Stimulated activated CD8-positive, alpha-beta memory T cell treated with anti-CD3 and anti-CD28 coated beads, Interleukin-7, amount 100 ng/mL, for 24 hours (primary cell): ENCODE measurements around the gene EHMT1.
"Not testable (repeated sequence)": the region's sequence is repeated elsewhere in the genome, so short reads cannot be mapped to it uniquely, and the experiment has no call there.

Source experiments
- DNase-seq: peaks from one replicate; pipeline ENCODE4 v3.0.0-alpha.2; 2020; ENCODE audit warnings: low read depth

Gene EHMT1

DNA sequence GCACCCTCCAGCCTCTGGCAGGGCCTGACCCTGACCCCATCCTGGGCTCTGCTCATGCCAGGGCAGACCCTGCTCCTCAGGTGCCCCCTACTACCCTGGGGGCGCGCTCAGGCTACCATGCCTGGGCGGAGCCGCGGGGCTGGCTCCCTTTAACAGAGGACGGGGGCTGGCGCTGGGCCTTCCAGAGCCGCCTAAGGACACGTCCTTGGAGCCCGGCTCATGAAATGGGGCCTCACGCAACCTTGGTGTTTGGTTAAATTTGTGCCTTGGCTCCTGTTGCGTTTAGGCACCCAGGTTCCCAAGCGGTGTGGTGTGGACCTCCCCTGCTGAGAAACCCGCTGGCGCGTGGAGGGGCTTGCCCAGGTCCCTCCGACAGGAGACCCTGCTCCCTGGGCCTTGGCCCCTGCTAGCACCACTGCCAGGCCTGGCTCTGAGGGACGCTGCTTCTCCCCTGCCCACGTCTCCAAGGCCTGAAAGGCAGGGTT lies 3.4 kb upstream of the EHMT1 start:
- DNase-seq = no peak

GRCh38 chr9:137619240-137620047 lies 639 bp downstream of the EHMT1 start:
- no peak for DNase-seq

- DNase-seq = no peak
These were observed 1.2 kb downstream of the EHMT1 start for GRCh38 chr9:137620048-137620405.

DNA sequence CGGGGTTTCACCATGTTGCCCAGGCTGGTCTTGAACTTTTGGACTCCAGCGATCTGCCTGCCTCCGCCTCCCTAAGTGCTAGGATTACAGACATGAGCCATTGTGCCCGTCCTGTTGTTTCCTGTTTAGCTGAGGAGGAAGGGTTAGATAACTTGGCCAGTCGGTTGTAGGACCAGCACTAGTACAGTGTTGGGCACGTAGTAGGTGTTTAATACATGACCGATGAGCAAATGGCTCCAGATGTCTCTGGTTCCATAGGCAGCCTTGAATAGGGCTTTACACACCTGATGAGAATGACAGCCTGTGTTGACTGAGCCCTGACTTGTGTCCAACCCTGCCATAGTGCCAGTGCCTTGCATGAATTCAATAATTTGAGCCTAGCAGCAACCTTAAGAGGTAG lies 1.8 kb downstream of the EHMT1 start:
- DNase-seq = no peak

GRCh38 chr9:137621131-137621757 lies 2.4 kb downstream of the EHMT1 start:
- no peak for DNase-seq

DNA sequence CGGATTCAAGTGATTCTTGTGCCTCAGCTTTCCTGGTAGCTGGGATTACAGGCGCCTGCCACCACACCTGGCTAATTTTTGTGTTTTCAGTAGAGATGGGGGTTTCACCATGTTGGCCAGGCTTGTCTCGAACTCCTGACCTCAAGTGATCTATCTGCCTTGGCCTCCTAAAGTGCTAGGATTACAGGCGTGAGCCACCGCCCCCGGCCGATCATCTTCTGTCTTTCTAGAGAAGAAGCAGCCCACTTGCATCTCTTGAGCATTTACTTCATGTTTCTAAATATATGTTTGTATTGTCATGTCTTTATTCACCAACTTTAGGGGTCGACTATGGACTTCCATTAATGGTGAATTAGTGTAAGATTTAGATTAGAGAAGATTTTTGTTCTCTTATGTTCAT lies 3.4 kb downstream of the EHMT1 start:
- not testable (repeated sequence) for DNase-seq

- no peak for DNase-seq
These were observed 7.7 kb downstream of the EHMT1 start for GRCh38 chr9:137626464-137626863.

DNA sequence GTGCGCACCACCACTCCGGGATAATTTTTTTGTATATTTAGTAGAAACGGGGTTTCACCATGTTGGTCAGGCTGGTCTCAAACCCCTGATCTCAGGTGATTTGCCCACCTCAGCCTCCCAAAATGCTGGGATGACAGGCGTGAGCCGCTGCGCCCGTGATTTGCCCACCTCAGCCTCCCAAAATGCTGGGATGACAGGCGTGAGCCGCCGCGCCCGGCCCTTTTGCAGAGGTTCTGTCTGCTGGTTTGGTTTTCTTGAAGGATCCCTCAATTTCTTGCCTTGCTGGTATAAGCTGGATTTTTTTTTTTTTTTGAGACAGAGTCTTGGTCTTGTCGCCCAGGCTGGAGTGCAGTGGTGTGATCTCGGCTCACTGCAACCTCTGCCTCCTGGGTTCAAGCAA lies 8.6 kb downstream of the EHMT1 start:
- DNase-seq = not testable (repeated sequence)

- no peak for DNase-seq
These were observed 11.3 kb downstream of the EHMT1 start for GRCh38 chr9:137630126-137630525.

DNA sequence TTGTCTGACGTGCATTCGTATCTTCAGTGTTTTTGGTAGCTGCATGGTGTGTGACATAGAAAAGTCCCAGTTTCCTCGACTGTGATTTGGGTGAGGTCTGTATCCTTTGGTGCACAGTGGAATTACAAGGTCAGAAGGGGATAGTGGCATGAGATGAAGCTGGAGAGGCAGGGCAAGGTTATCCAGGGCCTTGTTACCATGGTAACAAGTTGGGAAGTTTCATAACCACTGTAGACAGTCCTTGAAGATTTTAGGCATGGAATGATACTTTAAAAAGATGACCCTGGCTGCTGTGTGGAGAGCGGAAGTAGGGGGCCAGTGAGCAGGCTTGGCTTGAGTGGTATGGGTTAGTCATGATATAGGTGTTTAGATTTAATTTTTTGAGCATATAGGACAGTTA lies 11.9 kb downstream of the EHMT1 start:
- no peak for DNase-seq

DNA sequence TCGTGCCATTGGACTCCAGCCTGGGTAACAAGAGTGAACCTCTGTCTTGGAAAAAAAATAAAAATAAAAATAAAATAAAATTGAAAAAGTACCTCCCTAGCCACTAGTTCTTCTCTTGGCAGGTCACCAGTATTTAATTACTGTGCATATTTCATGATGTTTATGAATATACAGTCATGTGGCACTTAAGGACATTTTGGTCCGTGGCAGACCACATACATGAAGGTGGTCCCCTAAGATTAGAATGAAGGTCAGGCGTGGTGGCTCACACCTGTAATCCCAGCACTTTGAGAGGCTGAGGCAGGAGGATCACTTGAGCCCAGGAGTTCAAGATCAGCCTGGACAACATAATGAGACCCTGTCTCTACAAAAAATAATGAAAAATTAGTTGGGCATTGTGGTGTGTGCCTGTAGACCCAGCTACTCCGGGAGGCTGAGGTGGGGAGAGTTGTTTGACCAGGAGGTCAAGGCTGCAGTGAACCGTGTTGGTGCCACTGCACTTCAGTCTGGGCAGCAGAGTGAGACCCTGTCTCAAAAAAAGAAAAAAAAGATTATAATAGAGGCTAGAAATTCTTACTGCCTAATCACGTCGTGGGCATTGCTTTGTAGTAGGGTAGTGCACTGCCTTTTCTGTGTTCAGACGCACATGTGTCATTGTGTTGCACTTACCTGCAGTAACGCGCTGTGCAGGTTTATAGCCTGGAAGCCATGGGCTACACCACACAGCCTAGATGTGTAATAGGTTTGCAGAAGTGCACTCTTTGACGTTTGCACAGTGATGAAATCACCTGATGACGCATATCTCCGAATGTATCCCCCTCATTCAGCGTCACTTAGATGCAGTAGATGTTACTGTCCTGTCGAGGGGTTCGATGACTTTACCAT lies 12.8 kb downstream of the EHMT1 start:
- no peak for DNase-seq

DNA sequence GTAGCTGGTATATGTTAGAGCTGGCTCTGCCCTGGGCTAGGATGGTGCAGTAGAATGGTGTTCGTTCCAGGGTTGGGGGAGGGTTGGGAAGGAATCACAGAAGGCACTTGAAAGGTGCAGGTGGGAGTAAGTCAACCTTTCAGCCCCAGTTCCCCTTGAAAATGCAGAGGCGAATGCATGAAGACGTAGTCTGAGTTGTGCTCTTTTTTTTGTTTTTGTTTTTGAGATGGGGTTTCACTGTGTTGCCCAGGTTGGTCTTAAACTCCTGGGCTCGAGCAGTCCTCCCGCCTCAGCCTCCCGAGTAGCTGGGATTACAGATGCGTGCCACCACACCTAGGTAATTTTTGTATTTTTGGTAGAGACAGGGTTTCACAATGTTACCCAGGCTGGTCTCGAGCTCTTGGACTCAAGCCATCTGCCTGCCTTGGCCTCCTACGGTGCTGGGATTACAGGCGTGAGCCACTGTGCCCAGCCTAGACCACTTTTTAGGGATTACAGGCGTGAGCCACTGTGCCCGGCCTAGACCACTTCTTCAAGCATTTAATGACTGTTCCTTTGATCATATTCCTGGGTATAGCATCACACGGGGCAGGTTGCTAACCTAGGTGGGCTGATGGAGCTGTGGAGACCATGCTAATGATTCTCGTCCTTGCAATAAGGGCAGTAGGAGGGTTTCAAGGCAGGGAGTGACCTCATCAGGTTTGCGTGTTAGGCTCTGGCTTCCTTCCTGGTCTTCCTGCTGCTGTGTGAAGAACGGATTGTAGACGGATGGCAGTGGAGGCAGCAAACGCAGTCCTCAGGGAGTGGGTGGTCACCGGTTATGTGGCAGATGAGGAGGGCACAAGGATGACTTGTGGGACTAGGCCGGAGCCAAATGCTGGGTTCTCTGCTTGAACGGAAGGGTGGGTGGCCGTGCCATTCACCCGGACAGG lies 13.7 kb downstream of the EHMT1 start:
- DNase-seq = no peak

- DNase-seq = no peak
These were observed 15.2 kb downstream of the EHMT1 start for GRCh38 chr9:137634016-137634415.

DNA sequence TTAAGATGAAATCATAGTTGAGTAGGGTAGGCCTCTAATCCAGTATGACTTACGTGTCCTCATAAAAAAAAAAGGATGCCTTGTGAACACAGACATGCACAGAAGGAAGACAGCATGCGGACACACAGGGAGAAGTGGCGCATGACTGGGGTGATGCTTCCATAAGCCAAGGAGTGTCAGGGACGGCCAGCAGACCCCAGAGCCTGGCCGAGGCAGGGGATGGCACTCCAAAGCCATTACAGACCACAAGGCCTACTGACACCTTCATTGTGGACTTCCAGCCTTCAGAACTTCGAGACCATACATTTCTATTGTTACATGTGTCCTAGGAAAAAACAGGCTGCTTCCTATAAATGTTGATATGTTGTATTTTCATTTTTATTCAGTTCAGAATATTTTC lies 19.9 kb downstream of the EHMT1 start:
- no peak for DNase-seq

DNA sequence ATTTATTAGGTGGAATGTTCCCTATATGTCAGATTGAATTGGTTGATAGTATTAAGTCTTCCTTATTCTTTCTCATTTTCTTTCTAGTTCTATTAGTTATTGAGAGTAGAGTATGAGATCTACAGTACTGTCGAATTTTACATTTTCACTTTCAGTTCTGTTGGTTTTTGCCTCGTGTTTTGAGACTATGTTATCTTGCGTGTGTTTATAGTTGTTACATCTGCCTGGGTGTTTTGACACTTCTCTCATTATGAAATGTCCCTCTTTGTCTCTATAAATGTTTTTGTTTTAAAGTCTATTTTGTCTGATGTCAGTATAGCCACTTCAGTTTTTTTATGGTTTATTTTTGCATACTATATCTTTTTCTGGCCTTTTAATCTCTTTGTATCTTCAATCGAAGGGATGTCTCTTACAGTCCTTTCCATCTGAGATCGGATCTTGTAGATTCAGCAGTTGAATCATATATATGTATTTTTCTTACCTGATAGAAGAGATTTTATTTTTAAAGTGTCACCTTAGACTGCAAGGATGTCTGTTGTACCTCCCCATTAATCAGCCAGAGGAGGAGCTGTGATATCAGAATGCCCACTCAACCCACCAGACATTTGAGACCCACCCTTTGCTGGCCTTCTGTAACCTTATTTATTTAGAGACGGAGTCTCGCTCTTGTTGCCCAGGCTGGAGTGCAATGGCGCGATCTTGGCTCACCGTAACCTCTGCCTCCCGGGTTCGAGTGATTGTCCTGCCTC lies 20.7 kb downstream of the EHMT1 start:
- no peak for DNase-seq

DNA sequence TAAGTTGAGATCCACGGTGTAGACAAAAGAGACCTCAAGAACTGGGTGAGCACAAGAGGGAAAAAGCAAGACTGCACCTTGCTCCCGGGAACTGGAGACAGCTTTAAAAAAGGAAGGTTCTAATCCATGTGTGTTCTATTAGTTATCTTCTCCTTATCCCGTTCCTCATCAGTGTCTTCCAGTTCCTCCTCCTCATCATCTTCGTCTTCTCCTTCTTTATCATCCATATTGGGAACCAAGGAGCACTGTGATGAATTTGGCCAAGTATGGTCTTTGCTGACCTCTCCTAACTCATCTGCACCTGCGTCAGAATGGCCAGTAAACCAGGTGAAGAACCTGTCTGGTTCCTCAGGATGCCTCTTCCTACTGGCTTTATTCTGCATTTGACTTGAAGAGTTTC lies 22.1 kb downstream of the EHMT1 start:
- no peak for DNase-seq

DNA sequence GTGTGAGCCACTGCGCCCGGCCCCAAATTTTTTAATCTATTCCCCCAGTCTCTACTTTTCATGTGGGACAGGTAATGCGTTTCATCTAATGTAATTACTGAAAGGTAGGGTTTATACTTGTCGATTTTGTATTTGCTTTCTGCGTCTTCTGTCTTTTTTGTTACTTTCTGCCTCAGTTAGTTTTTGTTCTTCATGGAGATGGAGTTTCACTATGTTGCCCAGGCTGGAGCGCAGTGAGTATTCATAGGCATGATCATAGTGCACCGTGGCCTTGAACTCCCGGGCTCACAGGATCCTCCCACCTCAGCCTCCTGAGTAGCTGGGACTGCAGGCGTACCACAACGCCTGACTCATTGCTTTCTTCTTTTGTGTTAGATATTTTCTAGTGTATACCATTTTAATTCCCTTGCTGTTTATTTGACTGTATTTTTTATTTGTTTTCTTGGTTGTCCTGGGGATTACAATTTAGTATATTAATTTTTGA lies 23.4 kb downstream of the EHMT1 start:
- no peak for DNase-seq

DNA sequence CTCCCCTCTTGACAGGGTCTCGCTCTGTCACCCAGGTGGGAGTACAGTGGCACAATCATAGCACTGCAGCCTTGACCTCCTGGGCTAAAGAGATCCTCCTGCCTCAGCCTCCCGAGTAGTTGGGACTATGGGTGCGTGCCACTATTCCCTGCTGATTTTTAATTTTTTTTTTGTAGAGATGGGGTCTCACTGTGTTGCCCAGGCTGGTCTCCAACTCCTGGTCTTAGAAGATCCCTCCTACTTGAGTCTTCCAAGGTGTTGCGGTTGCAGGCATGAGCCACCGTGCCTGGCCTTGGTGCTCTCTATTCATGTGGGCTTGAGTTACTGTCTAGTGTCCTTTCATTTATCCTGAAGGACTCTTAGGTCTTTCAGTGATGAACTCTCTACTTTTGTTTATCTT lies 24.1 kb downstream of the EHMT1 start:
- DNase-seq = no peak

DNA sequence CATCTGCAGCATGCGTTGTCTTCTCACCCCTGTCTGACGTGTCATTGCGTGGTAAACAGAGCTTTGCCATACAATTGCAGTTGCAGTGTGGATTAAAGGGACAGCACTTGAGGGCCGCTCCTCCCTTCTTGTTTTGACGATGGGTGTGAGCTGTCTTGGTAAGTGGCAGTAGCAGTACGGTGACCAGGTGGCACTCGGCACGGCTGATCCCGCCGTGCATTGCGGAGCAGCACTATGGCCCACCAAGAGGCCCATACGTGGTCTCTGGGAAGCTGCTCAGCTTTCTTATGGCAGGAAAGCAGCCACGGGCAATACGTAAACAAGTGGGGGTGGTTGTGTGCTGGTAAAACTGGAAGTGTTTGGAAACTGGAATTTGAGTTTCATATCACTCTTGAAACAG lies 25.1 kb downstream of the EHMT1 start:
- DNase-seq = no peak

DNA sequence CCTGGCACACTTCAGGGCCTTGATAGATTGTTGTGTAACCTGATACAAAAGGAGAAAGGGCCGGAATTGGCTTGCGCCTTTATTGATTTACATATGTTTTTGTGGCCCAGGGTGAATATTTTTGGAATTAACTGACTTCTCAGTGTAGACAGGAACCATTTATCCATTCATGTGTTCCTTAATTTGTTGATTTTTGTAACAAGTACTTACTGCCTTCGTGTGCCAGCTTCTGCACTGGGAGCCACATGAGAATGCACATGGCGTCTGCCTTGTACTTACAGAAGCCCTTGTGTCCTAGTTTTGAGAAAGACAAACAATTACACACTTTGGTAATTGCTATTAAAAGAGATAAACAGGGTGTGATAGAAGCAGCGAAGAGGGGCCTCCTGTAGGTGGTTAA lies 26.4 kb downstream of the EHMT1 start:
- no peak for DNase-seq

DNA sequence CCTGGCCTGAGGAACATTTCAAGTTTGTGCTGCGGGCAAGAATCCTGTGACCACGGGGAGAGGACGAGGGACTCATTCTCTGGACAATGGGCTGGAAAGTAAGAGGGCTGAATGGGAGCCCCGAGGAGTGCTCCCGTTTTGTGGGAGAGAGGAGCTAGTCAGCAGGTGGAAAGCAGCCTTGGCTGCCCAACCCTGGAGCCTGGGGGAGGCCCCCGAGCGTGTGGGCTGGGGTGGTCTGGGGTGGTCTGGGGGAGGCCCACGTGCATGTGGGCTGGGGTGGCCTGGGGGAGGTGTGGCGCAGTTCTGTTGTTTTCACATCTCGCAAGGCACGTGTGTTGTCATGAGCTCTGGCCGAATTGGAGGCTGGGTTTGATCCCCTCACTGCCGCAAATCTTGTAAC lies 27.5 kb downstream of the EHMT1 start:
- no peak for DNase-seq
